ENCODE results near the gene SYNGAP1.

GRCh38 chr6:33430334-33430733, 10.5 kb downstream of the SYNGAP1 start:
- no peak for TF ChIP-seq YY1 (IDR thresholded peaks at IDR 0.05; ENCODE audit: insufficient read depth, insufficient read length)
- TF ChIP-seq SUZ12 (IDR thresholded peaks at IDR 0.05; ENCODE audit: extremely low read depth, insufficient read depth, insufficient read length) = no peak
- no peak for TF ChIP-seq ZNF274 (IDR thresholded peaks at IDR 0.05; ENCODE audit: low read depth, low read length)

Data from NT2/D1 (cell line).